ENCODE results near the gene DMRT1.

The DMRT1 gene

GRCh38 chr9:922731-923130 is 81.2 kb downstream of the DMRT1 start:
- DNase-seq (ENCODE audit: low read depth): no peak

- DNase-seq (ENCODE audit: low read depth): no peak
These were observed 85.5 kb downstream of the DMRT1 start for GRCh38 chr9:926976-927375.

DNA sequence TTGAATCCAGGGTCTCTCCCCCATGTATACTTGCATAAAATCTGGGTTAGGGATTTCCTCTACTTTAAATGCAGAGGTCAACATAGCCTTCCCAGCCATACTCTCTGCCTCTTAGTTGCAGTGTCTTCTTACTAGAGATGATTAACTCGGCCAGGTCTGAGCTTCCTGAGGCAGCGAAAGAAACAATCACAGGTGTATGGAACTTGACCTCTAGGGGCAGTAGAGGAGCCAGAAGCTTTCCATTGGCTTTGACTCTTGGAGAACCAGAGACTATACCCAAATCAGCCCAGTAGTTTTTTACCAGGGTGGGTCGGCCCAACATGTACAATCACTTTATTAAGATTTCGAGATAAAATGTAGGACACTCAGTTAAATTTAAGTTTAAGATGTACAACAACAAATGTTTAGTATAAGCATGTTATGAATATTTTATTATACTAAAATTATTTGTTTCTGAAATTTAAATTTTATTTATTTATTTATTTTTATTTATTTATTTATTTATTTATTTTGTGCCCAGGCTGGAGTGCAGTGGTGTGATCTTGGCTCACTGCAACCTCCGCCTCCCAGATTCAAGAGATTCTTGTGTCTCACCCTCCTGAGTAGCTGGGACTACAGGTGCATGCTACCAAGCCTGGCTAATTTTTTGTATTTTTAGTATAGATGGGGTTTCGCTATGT is 87.0 kb downstream of the DMRT1 start:
- DNase-seq (ENCODE audit: low read depth): no peak

GRCh38 chr9:929719-930118 is 88.2 kb downstream of the DMRT1 start:
- DNase-seq (ENCODE audit: low read depth): no peak

DNA sequence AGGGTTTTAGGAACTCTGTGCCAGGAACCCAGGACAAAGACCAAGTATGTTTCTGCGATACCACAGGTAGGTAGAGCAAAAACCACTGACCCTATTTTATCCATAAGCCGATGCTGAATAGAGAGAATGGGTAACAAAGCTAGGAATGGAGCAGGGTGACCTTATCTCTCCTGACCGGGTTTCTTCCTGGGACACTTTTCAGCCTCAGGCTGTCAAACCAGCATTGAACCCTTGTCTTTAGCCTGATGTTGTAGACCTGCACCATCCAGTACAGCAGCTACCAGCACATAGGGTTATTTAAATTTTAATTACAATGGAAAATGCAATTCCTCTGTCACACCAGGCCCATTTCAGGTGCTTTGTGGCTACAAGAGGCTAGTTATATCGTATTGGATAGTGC is 91.9 kb downstream of the DMRT1 start:
- no peak for DNase-seq (ENCODE audit: low read depth)

- peak; percentile 10 for DNase-seq (ENCODE audit: low read depth)
These were observed 94.0 kb downstream of the DMRT1 start for GRCh38 chr9:935348-935965.

DNA sequence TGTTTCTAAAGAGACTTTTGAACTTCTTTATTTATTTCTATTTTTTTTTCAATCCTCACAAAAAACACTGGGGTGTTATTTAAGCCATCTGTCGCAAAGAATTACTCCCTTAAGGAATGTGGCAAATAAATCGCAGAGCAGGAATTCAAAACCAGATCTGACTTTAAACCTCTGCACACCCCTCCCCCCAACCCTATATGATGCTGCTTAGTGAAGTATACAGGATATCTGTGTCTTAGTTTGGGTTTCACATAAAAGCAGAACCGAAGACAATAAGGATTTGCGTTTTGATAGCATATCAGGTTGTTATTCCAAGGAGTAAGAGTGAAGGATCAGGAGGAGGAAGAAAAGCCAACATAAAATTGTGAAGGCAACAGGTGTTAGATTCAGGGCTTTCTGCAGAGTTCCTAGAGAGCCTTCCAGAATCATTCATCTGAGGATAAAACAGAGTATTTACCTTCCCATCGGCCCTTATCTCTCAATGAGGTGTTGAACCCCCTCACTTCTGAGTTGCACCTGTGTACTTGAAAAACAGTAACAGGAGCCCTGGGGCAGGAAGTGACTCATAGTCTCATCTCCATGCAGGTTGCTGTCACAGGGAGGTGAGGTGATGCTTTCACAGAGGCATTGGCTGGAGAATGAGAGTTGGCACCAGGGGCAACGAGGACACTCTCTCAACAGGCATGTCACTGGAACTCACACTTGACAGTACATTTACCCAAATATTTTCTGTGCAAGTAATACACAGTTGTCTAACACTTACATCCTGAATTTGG is 101.5 kb downstream of the DMRT1 start:
- DNase-seq (ENCODE audit: low read depth): no peak

GRCh38 chr9:947985-948384 is 106.5 kb downstream of the DMRT1 start:
- no peak for DNase-seq (ENCODE audit: low read depth)

DNA sequence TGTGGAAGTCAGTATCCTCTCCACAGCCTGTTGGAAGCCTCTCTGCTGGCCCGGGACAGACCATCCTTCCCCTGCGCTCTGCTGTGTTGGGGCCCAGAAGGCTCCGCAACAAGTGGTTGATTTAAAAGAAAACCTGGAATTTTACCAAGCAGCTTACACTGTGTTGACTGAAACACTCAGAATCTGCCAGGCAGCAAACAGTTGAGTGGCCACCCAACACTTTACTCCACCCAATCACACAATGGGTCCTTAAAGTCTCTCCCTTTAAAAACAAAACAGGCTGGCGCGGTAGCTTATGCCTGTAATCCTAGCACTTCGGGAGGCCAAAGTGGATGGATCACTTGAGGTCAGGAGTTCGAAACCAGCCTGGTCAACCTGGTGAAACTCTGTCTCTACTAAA is 107.0 kb downstream of the DMRT1 start:
- no peak for DNase-seq (ENCODE audit: low read depth)

- DNase-seq (ENCODE audit: low read depth): no peak
These were observed 108.6 kb downstream of the DMRT1 start for GRCh38 chr9:950139-950538.

- no peak for DNase-seq (ENCODE audit: low read depth)
These were observed 111.0 kb downstream of the DMRT1 start for GRCh38 chr9:952546-952945.

DNA sequence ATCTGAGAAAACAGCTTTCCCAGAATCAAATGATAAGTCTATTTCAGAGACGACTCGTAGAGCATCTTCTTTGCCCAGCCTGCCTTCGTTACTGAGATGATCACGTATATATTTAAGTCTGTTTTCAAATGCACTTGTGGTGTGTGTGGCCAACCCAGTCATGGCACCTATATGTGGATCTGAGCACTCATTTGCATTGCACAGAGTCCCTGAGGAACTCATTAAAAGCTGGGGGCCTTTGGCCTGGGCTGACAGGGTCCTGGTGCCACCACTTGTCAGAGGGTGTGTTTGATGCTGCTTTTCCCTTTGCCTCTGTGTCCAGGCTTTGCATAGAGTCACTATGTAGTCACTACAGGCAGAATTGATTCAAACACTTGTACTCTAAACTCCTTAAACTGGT is 117.6 kb downstream of the DMRT1 start:
- DNase-seq (ENCODE audit: low read depth): no peak

GRCh38 chr9:959914-960313 is 118.4 kb downstream of the DMRT1 start:
- no peak for DNase-seq (ENCODE audit: low read depth)

GRCh38 chr9:962023-962422 is 120.5 kb downstream of the DMRT1 start:
- no peak for DNase-seq (ENCODE audit: low read depth)

GRCh38 chr9:965497-965896 is 124.0 kb downstream of the DMRT1 start:
- DNase-seq (ENCODE audit: low read depth): no peak

DNA sequence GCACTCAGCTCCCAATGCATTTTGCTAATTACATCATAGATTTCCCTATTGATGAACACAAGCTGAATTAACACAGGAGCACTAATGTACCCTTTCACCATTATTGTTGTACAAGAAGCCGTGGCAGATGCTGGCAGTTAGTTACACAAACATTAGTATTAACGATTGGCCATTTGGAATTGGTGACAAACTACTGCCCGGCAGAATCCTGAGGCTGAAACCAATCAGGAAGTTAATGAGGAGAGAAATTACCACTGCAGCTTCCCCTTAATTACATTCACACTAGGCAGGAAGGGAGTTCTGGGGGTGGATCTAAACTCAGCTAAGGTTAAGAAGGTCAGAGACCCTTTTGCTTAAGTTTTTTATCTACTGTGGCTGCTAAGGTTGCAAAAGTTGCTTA is 125.4 kb downstream of the DMRT1 start:
- DNase-seq (ENCODE audit: low read depth): no peak

- DNase-seq (ENCODE audit: low read depth): no peak
These were observed 125.9 kb downstream of the DMRT1 start for GRCh38 chr9:967436-967835.

GRCh38 chr9:967903-968641 is 126.6 kb downstream of the DMRT1 start:
- DNase-seq (ENCODE audit: low read depth): no peak

GRCh38 chr9:969310-970150 is 128.0 kb downstream of the DMRT1 start:
- DNase-seq (ENCODE audit: low read depth): no peak

DNA sequence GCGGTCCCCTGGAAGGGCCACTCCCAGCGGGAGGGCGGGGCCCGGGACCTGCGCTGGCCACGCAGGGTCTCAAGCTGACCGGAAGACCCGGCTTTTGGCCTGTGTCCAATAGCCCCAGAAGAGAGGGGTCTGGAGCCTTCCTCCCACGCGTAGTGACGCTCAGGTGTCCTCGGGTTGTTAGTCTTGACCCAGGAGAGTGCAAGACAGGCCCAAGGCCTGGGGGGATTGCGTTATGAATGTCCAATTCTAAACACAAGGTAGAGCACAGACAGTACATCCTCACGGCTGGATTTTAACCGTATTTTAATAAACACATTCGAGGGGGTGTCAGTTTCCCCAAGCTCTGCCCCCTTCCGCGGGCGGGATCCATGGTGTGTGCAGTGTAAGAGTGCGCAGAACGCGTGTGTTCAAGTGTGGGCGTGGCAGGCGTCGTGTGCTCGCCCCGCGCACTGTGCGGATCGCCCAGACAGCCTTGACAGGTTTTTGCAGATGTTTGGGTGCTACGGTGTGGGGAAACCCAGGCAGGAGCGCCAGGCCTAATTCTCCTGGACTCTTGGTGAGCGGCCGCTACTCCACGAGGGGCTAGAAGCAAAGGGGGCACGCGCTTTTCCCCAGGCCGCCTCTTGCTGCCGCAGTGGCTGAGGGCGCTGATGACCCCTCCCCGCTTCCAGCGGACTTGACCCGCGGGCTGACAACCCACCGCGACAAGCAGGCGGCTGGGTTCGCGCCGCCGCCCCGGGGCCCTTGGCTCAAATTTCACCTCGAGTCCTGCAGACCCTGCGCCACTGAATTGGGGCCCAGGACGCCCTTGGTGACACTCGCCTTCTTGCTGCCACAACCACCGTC is 128.9 kb downstream of the DMRT1 start:
- DNase-seq (ENCODE audit: low read depth): no peak
